Adrenal gland (tissue), 12 donors: ENCODE data around the gene CNTNAP2. TPM values are rescaled to one million over a fixed set of nuclear protein-coding genes. Genes with fewer than 3 reads are reported as not detected.
A peak's percentile ranks its signal among the peaks of the same experiment; 100 is the strongest.

ENCODE experiments used
- DNase-seq, 7 donors: peaks; one replicate each; pipeline ENCODE4 v3.0.0-alpha.2; 2019 to 2020
- H3K27ac ChIP-seq, 5 donors: fragments of 200-600 bp; sonication (generic) in 4 of 5; 1 replicate in 3 of 5; 2 replicates in 2 of 5; pipeline versions ENCODE4 v1.5.1 to v1.8.0; 2016 to 2020; ENCODE audit warnings: mild to moderate bottlenecking in 1 of 5
- H3K27me3 ChIP-seq: fragments of 200-600 bp; 2 replicates; pipeline ENCODE4 v1.8.0; 2021
- H3K36me3 ChIP-seq, 2 donors: fragments of 200-600 bp; replicated peaks in 1 of 2; 1 replicate in 1 of 2; 2 replicates in 1 of 2; pipeline versions ENCODE4 v1.5.1 to v1.8.0; 2018 to 2022
- H3K4me1 ChIP-seq, 2 donors: fragments of 200-600 bp; replicated peaks in 1 of 2; 1 replicate in 1 of 2; 2 replicates in 1 of 2; pipeline versions ENCODE4 v1.5.1 to v1.8.0; 2018 to 2021
- H3K4me3 ChIP-seq, 4 donors: fragments of 200-600 bp; sonication (generic) in 3 of 4; one replicate each; pipeline ENCODE4 v1.5.1; 2016 to 2018
- H3K9me3 ChIP-seq, 3 donors: fragments of 200-600 bp; sonication (generic) in 1 of 3; replicated peaks in 1 of 3; 1 replicate in 2 of 3; 2 replicates in 1 of 3; pipeline versions ENCODE4 v1.5.1 to v1.8.0; 2016 to 2021
- CTCF ChIP-seq, 6 experiments: fragments of 450-650 bp in 4 of 6; fragments of 200-600 bp in 2 of 6; sonication (generic) in 1 of 6; IDR thresholded peaks; 1 replicate in 5 of 6; 2 replicates in 1 of 6; pipeline versions ENCODE4 v1.5.1 to v1.8.0; 2016 to 2021; ENCODE audit warnings: antibody characterized with exemption in 6 of 6, mild to moderate bottlenecking in 2 of 6, moderate library complexity in 1 of 6
- POLR2A ChIP-seq, 2 donors: fragments of 450-650 bp; IDR thresholded peaks; one replicate each; pipeline ENCODE4 v1.6.1; 2017; ENCODE audit warnings: antibody characterized with exemption in 2 of 2, mild to moderate bottlenecking in 2 of 2, moderate library complexity in 1 of 2
- WGBS, 4 donors: extraction: QIAGEN DNeasy Blood & Tissue Kit in 2 of 4; methylation state at CpG; one replicate each; pipeline versions ENCODE4 v1.1.5 to v1.1.7; 2013 to 2017; 5-methylcytosine and 5-hydroxymethylcytosine counted together
- intact Hi-C, 2 donors: fragments of 100-400 bp; cut with DNase I; formaldehyde crosslinking; loops; one replicate each; pipeline versions ENCODE4 v1.14.1 to v1.15.0; 2022 to 2023
- polyA plus RNA-seq, 3 donors: library from polyadenylated mRNA; stranded (reverse); fragments of 200-250 nt in 2 of 3; fragments of 350-450 nt in 1 of 3; fragmentation: Illumina TruSeq in 1 of 3; extraction: RNeasy Lipid Tissue Mini Kit (QIAGEN cat#74804) in 1 of 3; gene quantifications; one replicate each; pipeline ENCODE4 v1.2.3, GENCODE V29; 2013 to 2014
- total RNA-seq, 9 donors: library from RNA; depleted of rRNA in 4 of 9; stranded (reverse); fragments of >200 nt in 4 of 9; fragments of 120-200 nt in 1 of 9; fragmentation: NEBNext Ultra II Directional in 1 of 9; extraction: Animal tissue kit (Norgen Biotek cat#: 25700) in 1 of 9; gene quantifications; one replicate each; pipeline versions ENCODE4 v1.1.0 to v1.2.4, GENCODE V29; 2013 to 2023
- donor health status: healthy with polysubstance abuse.
- donor health status: Bipolar disorder and iron deficiency.
- donor health status: DM: yes; HTN: yes; CAD: no.
- donor health status: DM: no; HTN: no; CAD: no.
- donor health status: DM: no; HTN: no; CAD: no.
- donor health status: DM: yes; HTN: yes; CAD: no.

Gene CNTNAP2
- total and polyA plus RNA-seq, 12 donors: 0.14 to 6.3 (median 1.8) TPM; not detected in 2

GRCh38 chr7:147982307-147982706, 1865.7 kb downstream of the CNTNAP2 start:
- peak in 4 of 7 donors; percentile 19 to 46 (median 28) for DNase-seq
- Histone ChIP-seq H3K27me3 (no peaks in the 10 kb centered on the region), H3K27ac (no peak overlapping the region), H3K4me3 (no peak overlapping the region), H3K4me1 (no peaks in the 10 kb centered on the region), H3K36me3 (no peaks in the 10 kb centered on the region), H3K9me3 (no peaks in the 10 kb centered on the region)
- TF ChIP-seq CTCF (IDR thresholded peaks at IDR 0.05) (no peak), POLR2A (IDR thresholded peaks at IDR 0.05) (no peak)
- WGBS, 4 donors: 28 to 46% (median 31%) methylated on average over 1 of the region's 1 CpG
- intact Hi-C loops: no loop called here

- 68 to 89% (median 86%) methylated on average over 2 of the region's 2 CpGs for WGBS, 4 donors
- intact Hi-C loops: no loop called here
- no peak for DNase-seq
- Histone ChIP-seq H3K36me3 (no peaks in the 10 kb centered on the region), H3K4me1 (no peaks in the 10 kb centered on the region), H3K4me3 (no peak overlapping the region), H3K27me3 (no peaks in the 10 kb centered on the region), H3K9me3 (no peaks in the 10 kb centered on the region), H3K27ac (no peak overlapping the region)
- TF ChIP-seq POLR2A (IDR thresholded peaks at IDR 0.05) (no peak), CTCF (IDR thresholded peaks at IDR 0.05) (no peak)
These were observed 1867.7 kb downstream of the CNTNAP2 start for GRCh38 chr7:147984265-147984664.

GRCh38 chr7:147990079-147990478, 1873.5 kb downstream of the CNTNAP2 start:
- WGBS, 4 donors: 58 to 81% (median 65%) methylated on average over 1 of the region's 1 CpG
- Histone ChIP-seq H3K36me3 (no peaks in the 10 kb centered on the region), H3K9me3 (no peaks in the 10 kb centered on the region), H3K4me3 (no peak overlapping the region), H3K27ac (no peak overlapping the region), H3K4me1 (no peaks in the 10 kb centered on the region), H3K27me3 (no peaks in the 10 kb centered on the region)
- TF ChIP-seq CTCF (IDR thresholded peaks at IDR 0.05) (no peak), POLR2A (IDR thresholded peaks at IDR 0.05) (no peak)
- no peak for DNase-seq
- intact Hi-C loops: no loop called here

GRCh38 chr7:147990942-147991341, 1874.3 kb downstream of the CNTNAP2 start:
- WGBS, 4 donors: 47 to 60% (median 58%) methylated on average over 2 of the region's 2 CpGs

More at GRCh38 chr7:147990942-147991341, 1874.3 kb downstream of the CNTNAP2 start:
- H3K4me1 ChIP-seq: no peaks in the 10 kb centered on the region
- H3K27me3 ChIP-seq: no peaks in the 10 kb centered on the region
- no peak for DNase-seq
- intact Hi-C loops: no loop called here
- no peak overlapping the region for H3K27ac ChIP-seq
- TF ChIP-seq POLR2A (IDR thresholded peaks at IDR 0.05) (no peak), CTCF (IDR thresholded peaks at IDR 0.05) (no peak)
- no peak overlapping the region for H3K4me3 ChIP-seq
- no peaks in the 10 kb centered on the region for H3K36me3 ChIP-seq
- H3K9me3 ChIP-seq: no peaks in the 10 kb centered on the region
